ENCODE data around the gene SLC22A25. TPM values are rescaled to one million over a fixed set of nuclear protein-coding genes. Genes with fewer than 3 reads are reported as not detected.
"Not testable (repeated sequence)": the region's sequence is repeated elsewhere in the genome, so short reads cannot be mapped to it uniquely, and the experiment has no call there.

Gene SLC22A25
- total RNA-seq, 1 donor from 2014 or later: not detected

DNA sequence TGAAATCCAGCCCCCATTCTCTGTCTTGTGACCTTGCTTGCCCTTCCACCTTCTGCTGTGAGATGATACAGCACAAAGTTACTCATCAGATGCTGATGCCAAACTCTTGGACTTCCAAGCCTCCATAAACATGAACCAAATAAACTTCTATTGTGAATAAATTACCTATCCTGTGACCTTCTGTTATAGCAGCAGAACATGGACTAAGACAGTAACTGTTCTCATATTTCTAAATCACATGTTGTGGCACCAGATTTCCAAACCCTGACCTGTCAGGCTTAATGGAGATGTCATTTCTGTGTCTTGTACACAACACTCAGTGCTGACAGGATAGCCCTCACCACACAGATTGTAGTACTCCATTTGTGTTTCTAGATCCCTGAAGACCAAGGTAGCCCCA, 6.0 kb downstream of the SLC22A25 start:
- no peak overlapping the region for H3K4me3 ChIP-seq (ENCODE audit: low read depth, low read length)
- no peaks in the 10 kb centered on the region for H3K27me3 ChIP-seq (ENCODE audit: control insufficient read depth, insufficient read depth, low read length)
- TF ChIP-seq CTCF (IDR thresholded peaks at IDR 0.05; ENCODE audit: insufficient read depth, low read length, poor library complexity, severe bottlenecking): no peak
- DNase-seq (ENCODE audit: low read depth): no peak
- H3K36me3 ChIP-seq (ENCODE audit: control insufficient read depth, insufficient read depth, low read length): no peaks in the 10 kb centered on the region

DNA sequence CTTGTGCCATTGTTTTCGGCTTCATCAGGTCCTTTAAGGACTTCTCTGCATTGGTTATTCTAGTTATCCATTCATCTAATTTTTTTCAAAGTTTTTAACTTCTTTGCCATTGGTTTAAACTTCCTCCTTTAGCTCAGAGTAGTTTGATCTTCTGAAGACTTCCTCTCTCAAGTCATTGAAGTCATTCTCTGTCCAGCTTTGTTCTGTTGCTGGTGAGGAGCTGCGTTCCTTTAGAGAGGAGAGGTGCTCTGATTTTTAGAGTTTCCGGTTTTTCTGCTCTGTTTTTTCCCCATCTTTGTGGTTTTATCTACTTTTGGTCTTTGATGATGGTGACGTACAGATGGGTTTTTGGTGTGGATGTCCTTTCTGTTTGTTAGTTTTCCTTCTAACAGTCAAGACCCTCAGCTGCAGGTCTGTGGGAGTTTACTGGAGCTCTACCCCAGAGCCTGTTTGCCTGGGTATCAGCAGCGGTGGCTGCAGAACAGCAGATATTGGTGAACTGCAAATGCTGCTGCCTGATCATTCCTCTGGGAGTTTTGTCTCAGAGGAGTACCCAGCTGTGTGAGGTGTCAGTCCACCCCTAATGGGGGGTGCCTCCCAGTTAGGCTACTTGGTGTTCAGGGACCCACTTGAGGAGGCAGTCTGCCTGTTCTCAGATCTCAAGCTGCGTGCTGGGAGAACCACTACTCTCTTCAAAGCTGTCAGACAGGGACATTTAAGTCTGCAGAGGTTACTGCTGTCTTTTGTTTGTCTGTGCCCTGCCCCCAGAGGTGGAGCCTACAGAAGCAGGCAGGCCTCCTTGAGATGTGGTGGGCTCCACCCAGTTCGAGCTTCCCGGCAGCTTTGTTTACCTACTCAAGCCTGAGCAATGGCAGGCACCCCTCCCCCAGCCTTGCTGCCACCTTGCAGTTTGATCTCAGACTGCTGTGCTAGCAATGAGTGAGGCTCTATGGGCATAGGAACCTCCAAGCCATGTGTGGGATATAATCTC, 7.6 kb downstream of the SLC22A25 start:
- not testable (repeated sequence) for H3K36me3 ChIP-seq (ENCODE audit: control insufficient read depth, insufficient read depth, low read length); H3K4me3 ChIP-seq (ENCODE audit: low read depth, low read length); H3K27me3 ChIP-seq (ENCODE audit: control insufficient read depth, insufficient read depth, low read length); DNase-seq (ENCODE audit: low read depth)

- TF ChIP-seq CTCF (IDR thresholded peaks at IDR 0.05; ENCODE audit: insufficient read depth, low read length, poor library complexity, severe bottlenecking): no peak
- no peak for DNase-seq (ENCODE audit: low read depth)
- Histone ChIP-seq H3K36me3 (ENCODE audit: control insufficient read depth, insufficient read depth, low read length) (no peaks in the 10 kb centered on the region), H3K27me3 (ENCODE audit: control insufficient read depth, insufficient read depth, low read length) (no peaks in the 10 kb centered on the region), H3K4me3 (ENCODE audit: low read depth, low read length) (no peak overlapping the region)
These were observed 13.6 kb downstream of the SLC22A25 start for GRCh38 chr11:63229815-63230214.

DNA sequence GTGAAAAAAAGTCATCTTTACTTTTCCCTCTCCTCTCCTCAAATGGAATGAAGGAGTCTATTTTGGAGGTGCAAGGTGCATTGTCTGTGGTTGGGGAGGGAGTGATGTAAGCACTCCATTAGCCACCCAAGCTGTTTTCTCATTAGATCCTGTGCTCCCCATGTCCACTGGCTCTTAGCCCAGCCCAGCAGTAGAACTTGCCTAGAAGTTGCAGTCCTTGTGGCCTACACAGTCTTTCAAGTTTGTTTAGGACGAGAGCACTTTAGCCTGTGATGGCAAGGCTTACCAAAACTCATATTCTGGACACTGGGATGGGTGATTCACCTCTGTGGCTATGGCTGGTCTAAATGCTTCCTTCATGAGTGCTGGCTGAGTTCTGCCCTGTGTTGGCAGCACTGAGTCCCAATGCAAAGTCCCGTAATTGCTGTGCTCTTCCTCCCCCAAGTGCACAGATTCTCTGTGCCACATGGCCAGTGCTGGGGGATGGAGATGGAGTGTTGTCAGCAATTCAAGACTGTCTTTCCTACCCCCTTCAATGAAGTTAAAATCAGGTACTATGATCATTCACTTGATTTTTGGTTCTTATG, 15.8 kb downstream of the SLC22A25 start:
- Histone ChIP-seq H3K36me3 (ENCODE audit: control insufficient read depth, insufficient read depth, low read length) (no peaks in the 10 kb centered on the region), H3K27me3 (ENCODE audit: control insufficient read depth, insufficient read depth, low read length) (no peaks in the 10 kb centered on the region), H3K4me3 (ENCODE audit: low read depth, low read length) (no peak overlapping the region)
- no peak for DNase-seq (ENCODE audit: low read depth)
- no peak for TF ChIP-seq CTCF (IDR thresholded peaks at IDR 0.05; ENCODE audit: insufficient read depth, low read length, poor library complexity, severe bottlenecking)

- Histone ChIP-seq H3K27me3 (ENCODE audit: control insufficient read depth, insufficient read depth, low read length) (no peaks in the 10 kb centered on the region), H3K36me3 (ENCODE audit: control insufficient read depth, insufficient read depth, low read length) (no peaks in the 10 kb centered on the region), H3K4me3 (ENCODE audit: low read depth, low read length) (no peak overlapping the region)
- TF ChIP-seq CTCF (IDR thresholded peaks at IDR 0.05; ENCODE audit: insufficient read depth, low read length, poor library complexity, severe bottlenecking): no peak
- DNase-seq (ENCODE audit: low read depth): no peak
These were observed 16.8 kb downstream of the SLC22A25 start for GRCh38 chr11:63226488-63227114.

GRCh38 chr11:63214093-63214492, 29.3 kb downstream of the SLC22A25 start:
- H3K4me3 ChIP-seq (ENCODE audit: low read depth, low read length): no peak overlapping the region
- no peaks in the 10 kb centered on the region for H3K36me3 ChIP-seq (ENCODE audit: control insufficient read depth, insufficient read depth, low read length)
- TF ChIP-seq CTCF (IDR thresholded peaks at IDR 0.05; ENCODE audit: insufficient read depth, low read length, poor library complexity, severe bottlenecking): no peak
- H3K27me3 ChIP-seq (ENCODE audit: control insufficient read depth, insufficient read depth, low read length): no peaks in the 10 kb centered on the region
- DNase-seq (ENCODE audit: low read depth): no peak
